ENCODE measurements around the gene PLAC9. TPM values are rescaled to one million over a fixed set of nuclear protein-coding genes. Genes with fewer than 3 reads are reported as not detected.
"Not testable (repeated sequence)": the region's sequence is repeated elsewhere in the genome, so short reads cannot be mapped to it uniquely, and the experiment has no call there.

PLAC9 gene, protein sequence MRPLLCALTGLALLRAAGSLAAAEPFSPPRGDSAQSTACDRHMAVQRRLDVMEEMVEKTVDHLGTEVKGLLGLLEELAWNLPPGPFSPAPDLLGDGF
- total RNA-seq (2014; rRNA removed; shearing (Covaris generic)), result 0.13 TPM in 1 of 2 replicates, not detected in the other
- polyA plus RNA-seq (2015; cell fraction: cytosol; rRNA removed), result 0.24 and 0.62 TPM in 2 replicates
- not detected in 2 replicates for polyA plus RNA-seq (2015; cell fraction: nucleus; rRNA removed)

GRCh38 chr10:80132299-80133139, at the start of gene PLAC9:
TSS of gene PLAC9 (plus strand) at chr10:80132730. CDS start at chr10:80132763, 33 bp downstream.
- no peak for DNase-seq (ENCODE audit: low read depth)

GRCh38 chr10:80090121-80090520, 42.4 kb upstream of the PLAC9 start:
- DNase-seq (ENCODE audit: low read depth), result no peak

GRCh38 chr10:80094231-80094630, 38.3 kb upstream of the PLAC9 start:
- no peak for DNase-seq (ENCODE audit: low read depth)

DNA sequence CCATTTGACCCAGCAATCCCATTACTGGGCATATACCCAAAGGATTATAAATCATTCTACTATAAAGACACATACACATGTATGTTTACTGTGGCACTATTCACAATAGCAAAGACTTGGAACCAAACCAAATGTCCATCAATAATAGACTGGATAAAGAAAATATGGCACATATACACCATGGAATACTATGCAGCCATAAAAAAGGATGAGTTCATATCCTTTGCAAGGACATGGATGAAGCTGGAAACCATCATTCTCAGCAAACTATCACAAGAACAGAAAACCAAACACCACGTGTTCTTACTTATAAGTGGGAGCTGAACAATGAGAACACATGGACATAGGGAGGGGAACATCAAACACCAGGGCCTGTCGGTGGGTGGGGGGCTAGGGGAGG, 34.3 kb upstream of the PLAC9 start:
- not testable (repeated sequence) for DNase-seq (ENCODE audit: low read depth)

DNA sequence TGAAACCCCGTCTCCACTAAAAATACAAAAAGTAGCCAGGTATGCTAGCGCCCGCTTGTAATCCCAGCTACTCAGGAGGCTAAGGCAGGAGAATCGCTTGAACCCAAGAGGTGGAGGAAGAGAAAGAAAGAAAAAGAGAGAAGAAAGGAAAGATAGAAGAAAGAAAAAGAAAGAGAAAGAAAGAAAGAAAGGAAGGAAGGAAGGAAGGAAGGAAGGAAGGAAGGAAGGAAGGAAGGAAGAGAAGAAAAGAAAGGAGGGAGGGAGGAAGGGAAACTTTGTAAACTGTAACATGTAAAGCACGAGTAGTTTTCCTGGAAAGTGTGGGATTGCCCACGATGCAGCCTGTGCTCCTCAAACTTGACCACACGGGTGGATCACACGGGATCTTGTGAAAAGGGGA, 33.2 kb upstream of the PLAC9 start:
- DNase-seq (ENCODE audit: low read depth), result not testable (repeated sequence)

- no peak for DNase-seq (ENCODE audit: low read depth)
These were observed 32.4 kb upstream of the PLAC9 start for GRCh38 chr10:80100116-80100515.

DNA sequence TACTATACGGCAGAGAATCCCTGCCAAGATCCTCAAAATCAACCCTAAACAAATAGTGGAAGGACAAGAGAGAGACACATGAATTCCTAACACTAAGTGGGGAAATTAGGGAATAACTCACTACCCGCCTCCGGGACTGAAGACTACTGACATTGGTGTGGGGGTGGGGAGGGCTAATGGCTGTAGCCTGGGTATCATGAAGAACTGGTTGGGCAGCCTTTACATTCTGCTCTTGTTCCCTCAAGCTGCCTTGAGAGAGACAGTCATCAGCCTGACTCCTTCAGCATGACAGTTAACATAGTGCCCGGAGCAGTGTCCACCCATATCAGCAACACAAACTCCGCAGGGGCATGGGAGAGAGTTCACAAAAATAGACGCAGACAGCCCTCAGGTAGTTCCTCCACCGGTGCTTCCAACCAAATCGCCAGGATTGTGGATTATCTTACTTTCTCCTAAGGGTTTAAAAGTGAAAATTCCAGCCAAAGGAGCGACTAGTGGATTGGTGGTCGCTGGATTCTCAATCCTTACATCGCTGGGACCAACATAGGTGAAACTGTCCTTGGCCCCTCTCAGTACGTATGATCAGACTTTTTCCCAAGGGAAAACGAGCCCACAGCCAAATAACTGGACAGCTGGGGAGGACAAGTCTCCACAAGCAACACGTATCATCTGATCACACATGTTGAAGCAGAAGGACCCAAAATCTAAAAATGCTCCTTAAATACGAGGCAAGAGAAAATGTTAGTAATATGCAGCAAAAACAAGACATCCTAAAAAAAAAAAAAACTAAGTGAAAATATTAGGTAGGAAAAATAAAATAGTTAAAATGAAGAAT, 31.5 kb upstream of the PLAC9 start:
- no peak for DNase-seq (ENCODE audit: low read depth)

GRCh38 chr10:80104066-80104926, 28.2 kb upstream of the PLAC9 start:
- peak; percentile 32 for DNase-seq (ENCODE audit: low read depth)

GRCh38 chr10:80108576-80109239, 23.8 kb upstream of the PLAC9 start:
- DNase-seq (ENCODE audit: low read depth), result no peak

DNA sequence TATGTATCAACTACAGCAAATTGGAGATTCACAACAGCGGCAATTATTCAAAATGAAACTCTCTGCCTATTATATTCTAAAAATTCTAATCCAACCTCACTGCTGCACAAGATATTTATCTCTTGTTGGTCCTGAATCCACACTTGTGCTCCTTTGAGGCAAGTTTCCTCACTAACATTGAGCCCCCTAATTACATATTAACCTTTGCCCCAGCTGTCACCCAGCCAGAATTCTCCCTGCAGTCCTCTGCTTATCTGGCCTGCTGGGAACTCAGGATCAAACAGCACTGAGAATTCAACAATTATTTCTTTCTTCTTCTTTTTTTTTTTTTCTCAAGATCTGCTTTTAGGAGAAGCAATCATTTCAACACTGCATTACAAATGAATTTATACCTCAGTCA, 21.5 kb upstream of the PLAC9 start:
- no peak for DNase-seq (ENCODE audit: low read depth)

DNA sequence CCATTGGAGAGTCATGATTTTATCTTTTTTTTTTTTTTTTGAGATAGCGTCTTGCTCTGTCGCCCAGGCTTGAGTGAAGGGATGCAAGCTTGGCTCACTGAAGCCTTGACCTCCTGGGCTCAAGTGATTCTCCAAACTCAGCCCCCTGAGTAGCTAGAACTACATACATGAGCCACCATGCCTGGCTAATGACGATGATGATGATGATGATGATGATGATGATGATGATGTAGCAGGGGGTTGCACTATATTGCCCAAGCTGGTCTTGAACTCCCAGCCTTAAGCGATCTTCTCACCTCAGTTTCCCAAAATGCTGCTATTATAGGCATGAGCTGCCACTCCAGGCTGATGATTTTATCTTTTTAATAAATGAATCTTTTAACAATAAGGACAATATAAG, 13.9 kb upstream of the PLAC9 start:
- DNase-seq (ENCODE audit: low read depth), result no peak

- no peak for DNase-seq (ENCODE audit: low read depth)
These were observed 10.3 kb upstream of the PLAC9 start for GRCh38 chr10:80122110-80122710.

DNA sequence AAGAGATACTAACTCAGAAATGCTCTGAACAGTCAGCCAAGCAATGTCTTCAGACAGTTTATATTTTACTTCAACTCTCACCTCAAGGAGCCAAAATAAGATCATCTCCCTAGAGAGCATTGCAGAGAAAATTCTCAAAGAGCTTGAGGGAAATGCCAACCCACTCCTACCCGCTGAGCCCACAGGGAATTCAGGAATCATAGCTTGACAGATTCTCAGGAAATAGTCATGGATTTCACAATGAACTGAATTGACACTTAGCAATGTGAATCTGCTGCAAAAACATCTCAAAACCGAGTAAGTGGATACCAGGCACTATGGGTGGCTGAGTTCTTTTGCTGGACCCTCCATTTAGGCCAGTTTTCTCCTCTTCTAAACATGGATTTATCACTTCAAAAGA, 9.8 kb upstream of the PLAC9 start:
- DNase-seq (ENCODE audit: low read depth), result no peak

GRCh38 chr10:80126876-80127275, 5.7 kb upstream of the PLAC9 start:
- DNase-seq (ENCODE audit: low read depth), result peak; percentile 55

GRCh38 chr10:80131499-80131901, 1.0 kb upstream of the PLAC9 start:
- no peak for DNase-seq (ENCODE audit: low read depth)

GRCh38 chr10:80133206-80133605, 676 bp downstream of the PLAC9 start:
- DNase-seq (ENCODE audit: low read depth), result no peak

DNA sequence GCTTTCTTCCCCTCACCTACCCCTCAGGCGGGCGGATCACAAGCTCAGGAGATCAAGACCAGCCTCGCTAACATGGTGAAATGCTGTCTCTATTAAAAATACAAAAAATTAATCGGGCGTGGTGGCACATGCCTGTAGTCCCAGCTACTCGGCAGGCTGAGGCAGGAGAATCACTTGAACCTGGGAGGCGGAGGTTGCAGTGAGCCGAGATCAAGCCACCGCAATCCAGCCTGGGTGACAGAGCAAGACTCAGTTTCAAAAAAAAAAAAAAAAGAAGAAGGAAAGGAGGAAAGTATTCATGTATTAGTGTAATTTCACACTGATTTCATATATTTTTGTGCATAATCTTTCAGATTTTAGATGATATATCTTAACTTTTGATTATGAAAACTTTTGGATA, 1.2 kb downstream of the PLAC9 start:
- not testable (repeated sequence) for DNase-seq (ENCODE audit: low read depth)

- DNase-seq (ENCODE audit: low read depth), result peak; percentile 31
These were observed 3.6 kb downstream of the PLAC9 start for GRCh38 chr10:80136134-80136571.

DNA sequence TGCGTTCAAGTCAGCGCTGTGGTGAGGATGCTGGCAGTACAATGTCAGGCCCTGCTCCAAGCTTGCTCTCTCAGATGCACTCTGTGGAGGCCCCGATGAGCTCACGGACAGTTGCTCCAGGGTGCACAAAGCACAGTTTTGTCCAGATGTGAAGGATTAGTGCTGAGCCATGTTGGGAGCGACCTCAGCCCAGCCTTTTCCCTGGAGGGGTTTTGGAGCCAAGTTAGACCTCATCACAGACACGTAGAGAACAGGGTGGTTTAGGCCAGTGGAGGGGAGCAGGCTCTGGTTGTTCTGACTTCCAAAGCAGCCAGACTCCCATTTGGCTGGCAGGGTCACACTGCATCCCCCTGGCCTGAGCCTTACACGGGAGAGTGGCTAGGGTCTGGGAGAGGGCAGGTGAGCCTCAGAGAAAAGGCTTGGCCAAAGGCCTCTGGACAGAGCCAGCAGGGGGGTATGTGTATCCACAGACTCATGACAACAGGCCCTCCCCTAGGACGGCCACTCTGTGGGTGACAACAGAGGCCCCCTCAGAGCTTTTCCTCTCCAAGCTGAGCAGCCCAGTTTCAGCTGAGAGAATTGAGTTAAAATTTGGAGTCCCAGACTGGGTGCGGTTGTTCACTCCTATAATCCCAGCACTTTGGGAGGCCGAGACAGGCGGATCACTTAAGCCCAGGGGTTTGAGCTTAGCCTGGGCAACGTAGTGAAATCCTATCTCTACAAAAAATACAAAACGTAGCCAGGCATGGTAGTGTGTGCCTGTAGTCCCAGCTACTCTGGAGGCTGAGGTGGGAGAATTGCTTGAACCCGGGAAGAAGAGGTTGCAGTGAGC, 4.7 kb downstream of the PLAC9 start:
- no peak for DNase-seq (ENCODE audit: low read depth)
